ENCODE results near the gene EDDM3A. TPM values are rescaled to one million over a fixed set of nuclear protein-coding genes. Genes with fewer than 3 reads are reported as not detected.
A peak's percentile ranks its signal among the peaks of the same experiment; 100 is the strongest.
"Not testable (repeated sequence)": the region's sequence is repeated elsewhere in the genome, so short reads cannot be mapped to it uniquely, and the experiment has no call there.

Gene EDDM3A
- total and polyA plus RNA-seq, 5 donors from 2014 or later: not detected

GRCh38 chr14:20722016-20722415 lies 23.7 kb upstream of the EDDM3A start:
- H3K27ac ChIP-seq (ENCODE audit: insufficient read depth, low read length, poor library complexity, severe bottlenecking): no peak overlapping the region
- H3K4me1 ChIP-seq (ENCODE audit: control insufficient read depth, insufficient read depth, low read length, poor library complexity, severe bottlenecking): no peaks in the 10 kb centered on the region
- Mint-ChIP-seq H3K27me3 (peaks cover 37% of the 10 kb centered on the region), H3K4me1 (peaks cover 0 to 3% (median 0%) of the 10 kb centered on the region in 4 donors), H3K27ac (no peak overlapping the region), H3K9me3 (no peaks in the 10 kb centered on the region), H3K4me3 (no peak overlapping the region), H3K36me3 (no peaks in the 10 kb centered on the region)
- H3K36me3 ChIP-seq (ENCODE audit: control insufficient read depth, insufficient read depth, low read length): no peaks in the 10 kb centered on the region
- DNase-seq: no peak
- no peak for ATAC-seq (ENCODE audit: low read depth in 2 of 2)
- no peaks in the 10 kb centered on the region for H3K9me3 ChIP-seq (ENCODE audit: control insufficient read depth in 2 of 2, low read length in 2 of 2)
- no peak overlapping the region for H3K4me3 ChIP-seq (ENCODE audit: low read depth, low read length)
- peaks cover 5% of the 10 kb centered on the region for H3K27me3 ChIP-seq (ENCODE audit: control insufficient read depth, insufficient read depth, low read length)

GRCh38 chr14:20723488-20723887 lies 22.2 kb upstream of the EDDM3A start:
- Histone ChIP-seq H3K9me3 (ENCODE audit: control insufficient read depth in 2 of 2, low read length in 2 of 2) (no peaks in the 10 kb centered on the region), H3K27me3 (ENCODE audit: control insufficient read depth, insufficient read depth, low read length) (peaks cover 9% of the 10 kb centered on the region), H3K4me3 (ENCODE audit: low read depth, low read length) (no peak overlapping the region), H3K27ac (ENCODE audit: insufficient read depth, low read length, poor library complexity, severe bottlenecking) (no peak overlapping the region), H3K36me3 (ENCODE audit: control insufficient read depth, insufficient read depth, low read length) (no peaks in the 10 kb centered on the region), H3K4me1 (ENCODE audit: control insufficient read depth, insufficient read depth, low read length, poor library complexity, severe bottlenecking) (no peaks in the 10 kb centered on the region)
- Mint-ChIP-seq H3K27ac (peak overlapping the region in 1 of 3 donors; percentile 43), H3K4me1 (peaks cover 0 to 3% (median 0%) of the 10 kb centered on the region in 4 donors), H3K27me3 (peaks cover 40% of the 10 kb centered on the region), H3K4me3 (no peak overlapping the region), H3K9me3 (no peaks in the 10 kb centered on the region), H3K36me3 (peaks cover 3% of the 10 kb centered on the region)
- DNase-seq: no peak
- ATAC-seq (ENCODE audit: low read depth in 2 of 2): no peak

GRCh38 chr14:20726121-20726520 lies 19.6 kb upstream of the EDDM3A start:
- not testable (repeated sequence) for H3K4me3 Mint-ChIP-seq; H3K27ac ChIP-seq (ENCODE audit: insufficient read depth, low read length, poor library complexity, severe bottlenecking); H3K9me3 ChIP-seq (ENCODE audit: control insufficient read depth in 2 of 2, low read length in 2 of 2); H3K4me1 ChIP-seq (ENCODE audit: control insufficient read depth, insufficient read depth, low read length, poor library complexity, severe bottlenecking); H3K9me3 Mint-ChIP-seq; H3K4me3 ChIP-seq (ENCODE audit: low read depth, low read length); H3K27ac Mint-ChIP-seq; H3K4me1 Mint-ChIP-seq; H3K36me3 Mint-ChIP-seq; H3K36me3 ChIP-seq (ENCODE audit: control insufficient read depth, insufficient read depth, low read length); ATAC-seq (ENCODE audit: low read depth in 2 of 2); DNase-seq
- H3K27me3 Mint-ChIP-seq: peaks cover 39% of the 10 kb centered on the region
- H3K27me3 ChIP-seq (ENCODE audit: control insufficient read depth, insufficient read depth, low read length): peaks cover 11% of the 10 kb centered on the region

- Histone ChIP-seq H3K9me3 (ENCODE audit: control insufficient read depth in 2 of 2, low read length in 2 of 2) (no peaks in the 10 kb centered on the region), H3K4me1 (ENCODE audit: control insufficient read depth, insufficient read depth, low read length, poor library complexity, severe bottlenecking) (no peaks in the 10 kb centered on the region), H3K27me3 (ENCODE audit: control insufficient read depth, insufficient read depth, low read length) (peaks cover 11% of the 10 kb centered on the region), H3K27ac (ENCODE audit: insufficient read depth, low read length, poor library complexity, severe bottlenecking) (no peak overlapping the region), H3K4me3 (ENCODE audit: low read depth, low read length) (no peak overlapping the region), H3K36me3 (ENCODE audit: control insufficient read depth, insufficient read depth, low read length) (no peaks in the 10 kb centered on the region)
- H3K27me3 Mint-ChIP-seq: peaks cover 41% of the 10 kb centered on the region
- peaks cover 0 to 3% (median 0%) of the 10 kb centered on the region in 4 donors for H3K4me1 Mint-ChIP-seq
- DNase-seq (no peak), ATAC-seq (ENCODE audit: low read depth in 2 of 2) (no peak)
- no peaks in the 10 kb centered on the region for H3K9me3 Mint-ChIP-seq
- H3K36me3 Mint-ChIP-seq: peaks cover 3% of the 10 kb centered on the region
- H3K4me3 Mint-ChIP-seq: no peak overlapping the region
- H3K27ac Mint-ChIP-seq: no peak overlapping the region
Observed at GRCh38 chr14:20726531-20726930, 19.2 kb upstream of the EDDM3A start.

- H3K36me3 Mint-ChIP-seq: peaks cover 3% of the 10 kb centered on the region
- H3K9me3 ChIP-seq (ENCODE audit: control insufficient read depth in 2 of 2, low read length in 2 of 2): no peaks in the 10 kb centered on the region
- no peak overlapping the region for H3K27ac ChIP-seq (ENCODE audit: insufficient read depth, low read length, poor library complexity, severe bottlenecking)
- no peaks in the 10 kb centered on the region for H3K9me3 Mint-ChIP-seq
- H3K36me3 ChIP-seq (ENCODE audit: control insufficient read depth, insufficient read depth, low read length): no peaks in the 10 kb centered on the region
- H3K4me1 Mint-ChIP-seq: no peaks in the 10 kb centered on the region
- ATAC-seq (ENCODE audit: low read depth in 2 of 2): no peak
- H3K27me3 Mint-ChIP-seq: peaks cover 14% of the 10 kb centered on the region
- no peak overlapping the region for H3K4me3 Mint-ChIP-seq
- no peak for DNase-seq
- H3K27me3 ChIP-seq (ENCODE audit: control insufficient read depth, insufficient read depth, low read length): peaks cover 6% of the 10 kb centered on the region
- no peak overlapping the region for H3K27ac Mint-ChIP-seq
- no peak overlapping the region for H3K4me3 ChIP-seq (ENCODE audit: low read depth, low read length)
- no peaks in the 10 kb centered on the region for H3K4me1 ChIP-seq (ENCODE audit: control insufficient read depth, insufficient read depth, low read length, poor library complexity, severe bottlenecking)
Observed at GRCh38 chr14:20730891-20731290, 14.8 kb upstream of the EDDM3A start.

- Mint-ChIP-seq H3K27ac (no peak overlapping the region), H3K9me3 (no peaks in the 10 kb centered on the region), H3K27me3 (peaks cover 7% of the 10 kb centered on the region), H3K4me3 (no peak overlapping the region), H3K4me1 (no peaks in the 10 kb centered on the region), H3K36me3 (peaks cover 3% of the 10 kb centered on the region)
- H3K27me3 ChIP-seq (ENCODE audit: control insufficient read depth, insufficient read depth, low read length): peaks cover 4% of the 10 kb centered on the region
- no peaks in the 10 kb centered on the region for H3K4me1 ChIP-seq (ENCODE audit: control insufficient read depth, insufficient read depth, low read length, poor library complexity, severe bottlenecking)
- no peak overlapping the region for H3K4me3 ChIP-seq (ENCODE audit: low read depth, low read length)
- H3K9me3 ChIP-seq (ENCODE audit: control insufficient read depth in 2 of 2, low read length in 2 of 2): no peaks in the 10 kb centered on the region
- H3K27ac ChIP-seq (ENCODE audit: insufficient read depth, low read length, poor library complexity, severe bottlenecking): no peak overlapping the region
- no peak for ATAC-seq (ENCODE audit: low read depth in 2 of 2)
- DNase-seq: no peak
- H3K36me3 ChIP-seq (ENCODE audit: control insufficient read depth, insufficient read depth, low read length): no peaks in the 10 kb centered on the region
Observed at GRCh38 chr14:20732477-20732876, 13.2 kb upstream of the EDDM3A start.

GRCh38 chr14:20732979-20733635 lies 12.6 kb upstream of the EDDM3A start:
- H3K4me1 Mint-ChIP-seq: no peaks in the 10 kb centered on the region
- Histone ChIP-seq H3K27me3 (ENCODE audit: control insufficient read depth, insufficient read depth, low read length) (peaks cover 3% of the 10 kb centered on the region), H3K27ac (ENCODE audit: insufficient read depth, low read length, poor library complexity, severe bottlenecking) (no peak overlapping the region), H3K4me3 (ENCODE audit: low read depth, low read length) (no peak overlapping the region), H3K4me1 (ENCODE audit: control insufficient read depth, insufficient read depth, low read length, poor library complexity, severe bottlenecking) (no peaks in the 10 kb centered on the region), H3K9me3 (ENCODE audit: control insufficient read depth in 2 of 2, low read length in 2 of 2) (no peaks in the 10 kb centered on the region), H3K36me3 (ENCODE audit: control insufficient read depth, insufficient read depth, low read length) (no peaks in the 10 kb centered on the region)
- peaks cover 10% of the 10 kb centered on the region for H3K27me3 Mint-ChIP-seq
- H3K36me3 Mint-ChIP-seq: no peaks in the 10 kb centered on the region
- no peak overlapping the region for H3K27ac Mint-ChIP-seq
- DNase-seq (no peak), ATAC-seq (ENCODE audit: low read depth in 2 of 2) (no peak)
- H3K9me3 Mint-ChIP-seq: no peaks in the 10 kb centered on the region
- no peak overlapping the region for H3K4me3 Mint-ChIP-seq

- no peaks in the 10 kb centered on the region for H3K4me1 Mint-ChIP-seq
- H3K9me3 Mint-ChIP-seq: no peaks in the 10 kb centered on the region
- Histone ChIP-seq H3K27ac (ENCODE audit: insufficient read depth, low read length, poor library complexity, severe bottlenecking) (no peak overlapping the region), H3K27me3 (ENCODE audit: control insufficient read depth, insufficient read depth, low read length) (peaks cover 5% of the 10 kb centered on the region), H3K36me3 (ENCODE audit: control insufficient read depth, insufficient read depth, low read length) (no peaks in the 10 kb centered on the region), H3K4me3 (ENCODE audit: low read depth, low read length) (no peak overlapping the region), H3K4me1 (ENCODE audit: control insufficient read depth, insufficient read depth, low read length, poor library complexity, severe bottlenecking) (no peaks in the 10 kb centered on the region), H3K9me3 (ENCODE audit: control insufficient read depth in 2 of 2, low read length in 2 of 2) (no peaks in the 10 kb centered on the region)
- peaks cover 15% of the 10 kb centered on the region for H3K27me3 Mint-ChIP-seq
- H3K4me3 Mint-ChIP-seq: no peak overlapping the region
- DNase-seq: no peak
- H3K36me3 Mint-ChIP-seq: no peaks in the 10 kb centered on the region
- H3K27ac Mint-ChIP-seq: peak overlapping the region in 1 of 3 donors; percentile 17
- no peak for ATAC-seq (ENCODE audit: low read depth in 2 of 2)
Observed at GRCh38 chr14:20733684-20734429, 11.8 kb upstream of the EDDM3A start.

All from CD4-positive, CD25-positive, alpha-beta regulatory T cell (primary cell).